NCI-H146 treated with DMSO at 0.1 percent for 48 hours (cell line): ENCODE data around the gene METTL15.
"Not testable (repeated sequence)": the region's sequence is repeated elsewhere in the genome, so short reads cannot be mapped to it uniquely, and the experiment has no call there.

ENCODE experiments used
- DNase-seq: peaks from one replicate; lab custom pipeline; 2025; ENCODE audit not compliant: unreplicated experiment; lab: John Stamatoyannopoulos, UW

Gene METTL15

DNA sequence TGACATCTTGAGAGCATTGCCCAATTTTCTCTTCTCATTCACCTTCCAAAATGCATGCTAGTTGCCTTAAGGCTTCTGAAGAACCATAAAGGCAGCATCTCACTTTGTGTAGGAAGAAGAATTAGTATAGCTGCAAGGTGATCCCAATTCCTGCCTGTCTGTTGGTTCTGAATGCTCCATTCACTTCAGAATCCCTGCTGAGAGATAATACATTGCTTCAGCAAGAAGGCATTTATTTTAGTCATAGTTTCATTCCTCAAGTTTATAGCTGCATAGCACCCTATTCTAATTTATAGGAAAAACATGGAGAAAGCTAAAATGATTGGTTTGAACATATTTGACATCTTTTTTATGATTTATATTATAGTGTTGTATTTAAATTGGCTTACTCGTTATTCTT is 181.3 kb downstream of the METTL15 start:
- DNase-seq, result no peak

DNA sequence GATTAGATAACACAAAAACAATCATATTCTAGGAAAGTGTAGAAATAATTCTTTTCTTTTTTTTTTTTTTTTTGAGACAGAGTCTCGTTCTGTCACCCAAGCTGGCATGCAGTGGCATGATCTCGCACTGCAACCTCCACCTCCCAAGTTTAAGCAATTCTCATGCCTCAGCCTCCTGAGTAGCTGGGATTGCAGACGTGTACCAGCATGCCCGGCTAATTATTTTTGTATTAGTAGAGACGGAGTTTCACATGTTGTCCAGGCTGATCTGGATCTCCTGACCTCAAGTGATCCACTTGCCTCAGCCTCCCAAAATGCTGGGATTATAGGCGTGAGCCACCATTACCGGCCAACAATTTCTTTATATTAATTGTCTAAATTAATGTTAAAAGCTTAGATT is 182.8 kb downstream of the METTL15 start:
- DNase-seq, result not testable (repeated sequence)

DNA sequence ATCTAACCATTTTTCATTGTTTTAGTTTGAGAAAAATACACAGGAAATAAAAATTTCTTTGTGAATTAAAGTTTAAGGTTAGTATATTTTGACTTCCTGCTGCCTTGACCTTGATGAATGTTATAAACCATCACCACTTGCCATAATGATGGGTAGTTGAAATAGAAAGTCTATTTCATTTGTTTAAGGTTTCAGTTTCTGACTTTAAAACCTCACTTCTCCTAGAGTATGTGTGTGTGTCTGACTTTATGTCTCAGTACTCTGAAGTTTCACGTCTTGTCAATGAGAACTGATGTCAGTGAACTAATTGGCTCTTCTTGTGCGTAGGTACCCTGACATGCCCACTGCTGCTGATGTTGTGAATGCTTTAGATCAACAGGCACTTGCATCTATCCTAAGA is 188.2 kb downstream of the METTL15 start:
- DNase-seq, result no peak

DNA sequence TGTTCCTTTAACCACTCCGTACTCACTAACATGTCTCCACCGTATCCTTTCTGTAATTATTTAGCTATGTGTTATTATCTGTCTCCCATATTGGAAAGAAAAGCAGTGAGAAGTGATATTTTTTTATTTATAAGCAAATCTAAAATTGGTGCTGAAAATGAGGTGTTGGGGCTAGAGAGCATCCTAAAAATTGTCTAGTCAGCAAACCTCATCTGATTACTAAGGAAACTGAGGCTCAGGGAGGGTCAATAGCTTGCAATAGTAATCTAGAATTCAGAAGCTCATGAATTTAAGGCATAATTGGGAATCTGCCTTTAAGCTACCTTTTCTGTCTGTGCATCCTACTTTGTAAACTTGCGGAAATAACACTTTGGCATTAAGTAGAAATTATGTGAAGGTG is 190.0 kb downstream of the METTL15 start:
- no peak for DNase-seq

DNA sequence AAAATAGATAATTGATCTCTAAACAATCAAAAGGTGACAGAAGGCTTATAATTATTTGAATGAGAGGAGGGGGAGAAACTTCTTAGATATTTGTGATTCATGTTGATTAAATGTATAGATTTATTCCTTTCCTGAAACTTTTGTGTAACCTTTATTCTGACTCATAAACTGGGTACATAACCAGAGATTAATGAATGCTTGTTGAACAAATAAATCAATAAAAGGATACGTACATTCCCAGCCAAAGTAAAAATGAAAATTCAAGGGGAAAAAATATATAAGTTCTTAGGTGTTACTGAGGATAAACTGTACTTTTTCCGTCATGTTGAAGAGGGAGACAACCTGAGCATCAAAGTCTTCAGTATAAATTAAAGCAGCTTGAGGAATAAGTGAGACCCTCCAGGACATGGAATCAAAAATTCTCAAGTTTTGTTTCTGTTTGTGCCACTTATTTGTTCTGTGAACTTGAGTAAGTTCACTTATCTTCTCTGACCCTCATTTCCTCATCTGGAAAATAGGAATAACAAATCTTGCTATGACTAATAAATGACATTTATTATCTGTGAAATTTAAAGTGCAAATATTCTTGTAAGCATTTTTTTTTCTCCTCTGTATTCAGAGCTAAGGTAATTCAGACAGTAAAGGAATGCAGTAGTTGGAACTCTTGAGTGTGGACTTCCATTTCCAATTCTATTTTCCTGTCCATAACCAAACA is 195.4 kb downstream of the METTL15 start:
- DNase-seq, result no peak

DNA sequence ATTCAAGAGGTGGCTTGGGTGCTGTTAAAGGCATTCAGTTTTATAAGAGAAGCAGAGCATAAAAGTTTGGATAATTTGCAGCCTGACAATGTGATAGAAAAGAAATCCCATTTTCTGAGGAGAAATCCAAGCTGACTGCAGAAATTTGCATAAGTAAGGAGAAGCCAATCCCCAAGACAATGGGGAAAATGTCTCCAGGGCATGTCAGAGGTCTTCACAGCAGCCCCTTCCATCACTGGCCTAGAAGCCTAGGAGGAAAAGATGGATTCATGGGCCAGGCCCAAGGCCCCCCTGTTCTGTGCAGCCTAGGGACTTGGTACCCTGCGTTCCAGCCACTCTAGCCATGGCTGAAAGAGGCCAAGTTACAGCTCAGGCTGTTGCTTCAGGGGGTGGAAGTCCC is 207.3 kb downstream of the METTL15 start:
- no peak for DNase-seq

DNA sequence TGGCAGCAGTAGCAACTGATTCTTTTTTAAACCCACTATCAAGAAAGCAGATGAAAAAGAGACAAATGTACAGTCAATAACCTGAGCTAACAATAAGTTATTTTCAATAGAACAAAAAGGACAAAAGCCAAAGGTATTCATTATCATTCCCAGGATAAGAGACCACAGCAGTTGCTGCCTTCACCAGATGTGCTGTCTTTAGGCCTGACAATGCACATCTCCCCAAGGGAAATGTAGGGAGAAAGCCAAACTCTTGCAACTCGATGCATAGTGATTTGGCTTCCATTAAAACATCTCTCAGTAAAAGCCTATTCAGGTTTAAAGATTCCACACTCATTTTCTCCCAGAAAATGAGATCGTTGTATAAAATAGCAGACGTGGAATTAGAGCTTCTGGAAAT is 210.7 kb downstream of the METTL15 start:
- no peak for DNase-seq

DNA sequence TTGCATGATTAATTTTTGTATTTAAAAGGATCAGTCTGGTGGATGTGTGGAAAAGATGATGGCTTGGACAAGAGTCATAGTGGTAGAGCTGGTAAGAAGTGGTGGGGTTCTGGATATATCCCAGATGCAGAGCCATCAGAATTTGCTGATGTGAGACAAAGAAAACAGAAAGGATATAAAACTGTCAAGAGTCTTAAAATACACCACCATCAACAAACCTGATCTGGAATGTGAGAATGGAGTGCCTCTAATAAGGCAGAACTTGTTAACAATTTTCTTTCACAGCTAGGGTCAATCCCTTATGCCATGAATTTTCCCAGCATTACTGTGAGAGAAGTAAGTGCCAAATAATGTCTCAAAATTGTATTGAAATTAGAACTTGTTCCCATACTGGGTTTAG is 215.4 kb downstream of the METTL15 start:
- no peak for DNase-seq

DNA sequence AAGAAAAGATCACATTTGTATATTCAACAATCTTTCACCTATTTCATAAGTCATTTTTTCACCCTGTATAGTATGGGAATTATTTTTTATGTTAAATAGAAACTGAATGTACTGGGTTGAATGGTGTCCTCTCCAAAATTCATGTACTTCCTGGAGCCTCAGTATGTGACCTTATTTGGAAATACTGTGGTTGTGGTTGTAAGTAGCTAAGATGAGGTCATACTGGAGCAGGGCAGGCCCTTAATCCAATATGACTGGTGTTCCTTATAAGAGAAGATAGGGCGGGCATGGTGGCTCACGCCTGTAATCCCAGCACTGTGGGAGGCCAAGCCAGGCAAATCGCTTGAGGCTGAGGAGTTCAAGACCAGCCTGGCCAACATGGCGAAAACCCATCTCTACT is 224.2 kb downstream of the METTL15 start:
- not testable (repeated sequence) for DNase-seq

DNA sequence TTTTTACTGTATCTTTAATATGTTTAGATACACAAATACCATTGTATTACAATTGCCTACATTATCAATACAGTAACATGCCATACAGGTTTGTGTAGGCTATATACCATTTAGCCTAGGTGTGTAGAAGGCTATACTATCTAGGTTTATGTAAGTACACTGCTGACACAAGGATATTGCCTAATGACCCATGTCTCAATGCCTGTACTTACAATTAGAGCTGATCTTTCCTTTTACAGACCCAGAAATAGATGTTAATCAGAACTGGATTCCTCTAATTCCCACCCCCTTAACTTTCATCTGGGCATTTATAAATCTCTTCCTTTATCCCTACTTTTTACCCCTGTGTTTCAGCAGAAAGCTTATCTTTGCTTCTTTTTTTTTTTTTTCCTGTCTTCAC is 229.5 kb downstream of the METTL15 start:
- DNase-seq, result no peak

DNA sequence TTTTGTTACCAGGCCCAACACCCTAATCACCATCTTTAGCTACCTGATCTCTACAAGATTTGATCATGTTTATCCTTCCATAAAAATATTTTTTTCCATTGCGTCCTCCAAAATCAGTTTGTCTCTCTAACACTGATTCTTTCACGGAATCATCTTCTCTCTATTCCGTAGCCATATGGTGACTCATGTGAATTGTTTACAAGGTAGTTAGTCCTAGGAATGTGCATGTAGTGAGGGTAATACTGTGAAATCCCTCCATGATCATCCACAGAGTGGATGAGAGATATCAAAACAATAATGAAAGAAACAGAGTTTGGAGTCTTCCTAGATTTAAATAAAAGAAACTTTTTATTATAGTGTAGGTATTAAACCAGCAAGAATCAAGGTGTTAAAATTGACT is 230.2 kb downstream of the METTL15 start:
- DNase-seq, result no peak

DNA sequence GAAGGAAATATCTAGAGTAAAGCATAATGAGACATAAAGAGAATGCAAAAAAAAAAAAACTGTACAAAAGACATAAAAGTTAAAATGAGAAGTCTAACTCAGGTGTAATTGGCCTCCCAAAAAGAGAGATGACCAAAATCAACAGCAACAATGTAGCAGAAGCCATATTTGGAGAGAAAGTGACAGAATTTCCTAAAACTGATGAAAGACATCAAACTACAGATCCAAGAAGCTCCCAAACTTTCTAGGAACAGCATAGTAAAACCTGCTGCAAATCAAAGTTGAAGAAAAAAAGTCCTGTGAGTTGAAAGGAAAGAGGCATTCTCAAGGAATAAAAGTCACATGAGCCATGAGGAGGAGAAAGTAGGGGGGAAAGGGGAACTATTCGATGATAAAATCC is 231.3 kb downstream of the METTL15 start:
- DNase-seq, result no peak

DNA sequence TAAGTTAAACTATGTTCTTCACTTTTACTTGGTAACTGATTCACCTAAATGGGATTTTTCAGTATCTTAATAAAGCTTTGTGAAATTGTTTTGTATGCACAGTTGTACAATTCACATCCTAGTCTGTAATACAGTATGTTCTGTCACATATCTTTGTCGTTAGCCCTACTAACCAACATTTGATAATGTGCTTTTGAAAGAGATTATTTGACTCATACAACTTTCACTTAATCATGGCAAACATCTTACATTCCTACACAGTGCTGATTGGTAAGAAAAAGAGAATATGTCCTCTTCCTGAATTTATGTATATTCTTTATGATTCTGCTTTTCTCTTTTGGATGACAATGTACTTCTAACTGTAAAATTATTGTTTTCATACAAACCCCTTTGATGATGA is 234.5 kb downstream of the METTL15 start:
- no peak for DNase-seq

DNA sequence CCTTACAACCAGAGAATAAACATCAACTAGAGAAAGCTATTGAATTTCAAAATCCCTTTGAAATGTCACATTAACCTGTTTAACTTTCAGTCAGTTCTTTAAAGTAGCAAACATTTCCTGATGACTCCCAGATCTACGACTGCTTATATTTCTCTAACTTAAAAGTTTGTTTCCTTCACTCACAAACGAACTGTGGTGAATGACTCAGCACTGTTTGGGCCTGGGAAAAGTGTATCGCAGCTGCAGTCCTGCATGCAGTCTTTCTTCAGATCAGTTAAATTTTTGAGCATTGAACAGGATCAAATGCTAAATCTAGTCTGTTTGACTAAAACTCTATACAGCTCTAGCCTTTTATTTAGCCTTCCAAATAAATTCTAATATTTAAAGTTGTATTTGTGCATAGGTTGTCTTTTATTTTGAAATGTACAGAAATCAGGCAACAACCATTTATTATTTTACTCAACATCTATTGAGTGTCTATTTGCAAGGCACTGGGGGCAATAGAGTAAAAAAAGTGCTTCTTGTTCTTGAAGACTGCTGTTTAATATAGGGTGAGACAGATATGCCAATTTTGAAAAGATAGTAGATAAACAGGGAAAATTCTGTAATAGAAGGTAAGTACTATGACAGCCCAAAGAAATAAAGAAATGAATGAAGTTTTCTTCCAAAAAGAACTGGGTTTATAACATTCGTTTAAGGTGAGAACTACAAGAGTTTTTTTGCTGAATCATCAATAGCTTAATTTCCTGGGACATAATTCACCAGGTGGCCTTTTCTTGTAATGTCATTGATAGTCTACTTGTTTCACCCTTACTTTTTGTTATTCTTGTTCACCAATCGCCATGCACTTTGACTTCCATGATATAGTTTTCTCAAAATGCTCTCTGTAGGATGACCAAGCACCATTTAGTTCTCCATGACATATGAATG is 235.4 kb downstream of the METTL15 start:
- DNase-seq, result no peak

DNA sequence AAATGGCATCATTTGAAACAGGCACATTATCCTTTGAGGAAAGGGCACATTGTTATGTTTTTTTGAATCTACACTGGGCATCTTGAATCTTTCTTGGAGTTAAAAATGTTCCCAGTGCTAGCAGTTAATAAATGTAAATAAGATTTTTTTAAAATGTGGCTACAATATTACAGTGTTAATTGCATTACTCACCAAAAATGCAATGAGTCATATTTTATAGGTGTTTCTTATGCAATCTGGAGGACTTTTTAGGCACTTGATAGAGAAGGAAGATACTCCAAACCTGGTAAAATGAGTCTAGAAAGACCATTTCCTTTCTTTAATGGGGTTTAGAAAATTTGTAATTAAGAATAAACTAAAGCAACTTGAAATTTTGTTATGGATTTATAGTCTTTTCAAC is 238.0 kb downstream of the METTL15 start:
- DNase-seq, result no peak

DNA sequence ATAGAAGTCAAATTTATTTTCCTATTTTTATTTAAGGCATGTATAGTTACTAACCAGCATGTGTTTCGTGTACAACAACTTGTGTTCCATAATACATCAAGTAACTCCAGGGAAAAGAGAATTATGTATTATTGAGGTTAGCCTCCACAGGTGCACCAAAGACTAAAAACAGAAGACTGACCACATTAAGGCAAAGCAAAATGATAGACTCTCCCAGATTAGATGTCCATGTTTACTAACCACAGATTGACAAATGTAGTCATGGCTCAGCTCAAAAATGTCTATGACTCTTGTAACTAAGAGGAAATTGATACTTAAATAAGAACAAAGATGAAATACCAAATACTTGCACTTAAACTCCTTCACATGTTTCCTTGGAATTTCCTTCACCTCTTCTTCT is 238.5 kb downstream of the METTL15 start:
- no peak for DNase-seq

DNA sequence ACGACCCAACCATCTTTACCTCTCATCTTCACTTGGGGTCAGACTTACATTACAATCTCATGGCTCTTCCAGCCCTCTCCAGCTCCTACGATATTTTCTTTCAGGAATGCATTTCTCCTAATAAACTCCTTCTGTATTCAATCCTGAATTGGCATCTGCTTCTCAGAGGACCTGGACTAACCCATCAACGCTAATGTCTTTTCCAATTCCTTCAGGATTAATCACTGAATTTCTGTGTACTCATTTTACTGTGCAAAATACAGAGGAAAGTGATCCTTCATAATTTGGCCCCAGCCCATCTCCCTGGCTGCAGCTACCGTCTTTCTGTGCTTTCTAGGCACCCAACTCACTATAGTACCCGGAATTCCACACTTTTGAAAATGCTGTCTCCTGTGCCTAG is 239.2 kb downstream of the METTL15 start:
- DNase-seq, result no peak

DNA sequence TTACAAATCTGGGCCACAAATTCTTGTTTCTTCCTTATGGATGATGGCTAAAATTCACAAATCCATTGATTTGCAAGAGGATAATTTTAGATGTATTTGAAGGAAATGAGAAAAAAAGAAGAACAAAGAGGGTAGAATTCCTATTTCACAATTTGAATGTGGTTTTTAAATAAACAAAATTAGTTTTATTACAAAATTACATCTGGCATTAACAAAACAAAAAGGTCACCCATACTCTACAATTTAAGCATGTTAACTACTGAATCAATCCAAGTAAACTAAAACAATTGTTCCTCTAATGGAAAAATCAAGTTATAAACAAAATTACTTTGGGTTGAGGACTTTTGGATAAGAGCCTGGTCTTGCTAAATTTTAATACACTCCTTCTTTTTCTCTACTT is 242.0 kb downstream of the METTL15 start:
- DNase-seq, result no peak

DNA sequence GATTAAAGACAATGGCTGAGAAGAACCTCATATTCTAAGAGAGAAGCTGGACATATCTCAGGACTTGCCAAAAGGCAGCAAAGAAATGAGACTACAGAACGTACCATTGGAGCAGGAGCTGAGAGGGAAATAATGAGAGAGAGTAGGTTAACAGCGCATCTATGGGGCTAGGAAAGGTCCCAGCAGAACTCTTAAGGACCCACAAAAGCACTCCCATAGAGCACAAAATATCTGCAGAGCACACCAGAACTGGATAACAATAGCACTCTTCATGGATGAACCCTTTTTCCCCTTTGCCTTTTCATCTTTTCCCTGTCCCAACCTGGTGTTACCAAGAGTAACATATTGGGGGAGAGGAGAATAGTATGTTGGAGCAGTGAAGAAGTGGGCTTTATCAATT is 245.8 kb downstream of the METTL15 start:
- DNase-seq, result no peak

DNA sequence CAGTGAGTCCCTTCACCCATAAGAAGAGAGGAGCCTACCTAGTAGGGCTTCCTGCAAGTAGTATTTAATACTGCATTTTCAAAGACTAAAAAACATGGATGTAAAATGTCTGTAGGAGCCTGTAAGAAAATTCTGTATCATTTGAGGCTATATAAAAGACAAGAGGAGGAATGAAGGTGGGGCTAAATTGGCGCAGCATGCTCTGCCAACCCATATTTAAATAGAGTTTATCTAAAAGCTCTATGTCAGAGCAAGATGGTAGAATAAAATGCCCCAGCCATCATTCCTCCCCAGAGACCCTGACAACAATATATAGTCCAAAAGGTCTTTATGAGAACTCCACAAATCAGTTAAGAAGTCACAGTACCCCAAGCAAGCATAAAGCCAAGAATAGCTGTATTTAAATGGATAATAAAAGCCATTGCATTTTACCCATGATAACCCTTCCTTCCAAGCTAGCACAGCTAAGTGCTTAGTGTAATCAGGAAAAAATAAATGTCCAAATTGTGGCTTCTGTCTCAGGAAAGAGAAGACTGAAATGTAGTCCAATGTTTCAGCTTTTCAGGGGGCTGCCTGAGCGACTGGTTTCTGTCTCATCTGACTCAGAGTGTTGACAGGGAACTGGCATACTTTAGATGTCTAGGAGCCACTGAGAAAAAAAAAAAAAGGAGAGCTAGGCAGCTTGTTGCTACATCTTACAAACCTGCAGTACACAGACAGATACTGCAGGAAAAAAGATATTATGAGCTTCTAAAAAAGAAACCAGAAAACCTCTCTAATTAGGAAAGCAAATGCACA is 258.6 kb downstream of the METTL15 start:
- no peak for DNase-seq

DNA sequence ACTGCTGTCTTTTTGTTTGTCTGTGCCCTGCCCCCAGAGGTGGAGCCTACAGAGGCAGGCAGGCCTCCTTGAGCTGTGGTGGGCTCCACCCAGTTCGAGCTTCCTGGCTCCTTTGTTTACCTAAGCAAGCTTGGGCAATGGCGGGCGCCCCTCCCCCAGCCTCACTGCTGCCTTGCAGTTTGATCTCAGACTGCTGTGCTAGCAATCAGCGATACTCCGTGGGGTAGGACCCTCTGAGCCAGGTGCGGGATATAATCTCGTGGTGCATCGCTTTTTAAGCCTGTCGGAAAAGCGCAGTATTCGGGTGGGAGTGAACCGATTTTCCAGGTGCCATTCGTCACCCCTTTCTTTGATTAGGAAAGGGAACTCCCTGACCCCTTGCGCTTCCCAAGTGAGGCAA is 269.9 kb downstream of the METTL15 start:
- not testable (repeated sequence) for DNase-seq
